VCaP (cell line): ENCODE results near the gene F7.
"Not testable (repeated sequence)": the region's sequence is repeated elsewhere in the genome, so short reads cannot be mapped to it uniquely, and the experiment has no call there.

Experiments
- H3K27ac ChIP-seq: fragments of 450-650 bp; 2 replicates; pipeline ENCODE4 v1.5.1; 2017
- TF ChIP-seq, protein P1 (sequence below): fragments of 450-650 bp; conservative IDR thresholded peaks from 2 replicates; pipeline ENCODE4 v1.5.1; 2017; ENCODE audit warnings: mild to moderate bottlenecking, moderate library complexity

Gene F7

GRCh38 chr13:113110852-113111315 lies 5.3 kb downstream of the F7 start:
- no peak overlapping the region for H3K27ac ChIP-seq
- TF ChIP-seq, protein P1, sequence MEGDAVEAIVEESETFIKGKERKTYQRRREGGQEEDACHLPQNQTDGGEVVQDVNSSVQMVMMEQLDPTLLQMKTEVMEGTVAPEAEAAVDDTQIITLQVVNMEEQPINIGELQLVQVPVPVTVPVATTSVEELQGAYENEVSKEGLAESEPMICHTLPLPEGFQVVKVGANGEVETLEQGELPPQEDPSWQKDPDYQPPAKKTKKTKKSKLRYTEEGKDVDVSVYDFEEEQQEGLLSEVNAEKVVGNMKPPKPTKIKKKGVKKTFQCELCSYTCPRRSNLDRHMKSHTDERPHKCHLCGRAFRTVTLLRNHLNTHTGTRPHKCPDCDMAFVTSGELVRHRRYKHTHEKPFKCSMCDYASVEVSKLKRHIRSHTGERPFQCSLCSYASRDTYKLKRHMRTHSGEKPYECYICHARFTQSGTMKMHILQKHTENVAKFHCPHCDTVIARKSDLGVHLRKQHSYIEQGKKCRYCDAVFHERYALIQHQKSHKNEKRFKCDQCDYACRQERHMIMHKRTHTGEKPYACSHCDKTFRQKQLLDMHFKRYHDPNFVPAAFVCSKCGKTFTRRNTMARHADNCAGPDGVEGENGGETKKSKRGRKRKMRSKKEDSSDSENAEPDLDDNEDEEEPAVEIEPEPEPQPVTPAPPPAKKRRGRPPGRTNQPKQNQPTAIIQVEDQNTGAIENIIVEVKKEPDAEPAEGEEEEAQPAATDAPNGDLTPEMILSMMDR, result no peak

DNA sequence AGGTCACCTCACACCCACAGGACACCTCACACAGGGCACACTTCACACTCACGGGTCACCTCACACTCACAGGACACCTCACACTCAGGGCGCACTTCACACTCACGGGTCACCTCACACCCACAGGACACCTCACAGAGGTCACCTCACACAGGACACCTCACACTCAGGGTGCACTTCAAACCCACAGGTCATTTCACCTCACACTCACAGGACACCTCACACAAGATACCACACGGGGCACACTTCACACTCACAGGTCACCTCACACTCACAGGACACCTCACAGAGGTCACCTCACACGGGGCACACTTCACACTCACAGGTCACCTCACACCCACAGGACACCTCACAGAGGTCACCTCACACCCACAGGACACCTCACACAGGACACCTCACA lies 6.2 kb downstream of the F7 start:
- not testable (repeated sequence) for H3K27ac ChIP-seq

DNA sequence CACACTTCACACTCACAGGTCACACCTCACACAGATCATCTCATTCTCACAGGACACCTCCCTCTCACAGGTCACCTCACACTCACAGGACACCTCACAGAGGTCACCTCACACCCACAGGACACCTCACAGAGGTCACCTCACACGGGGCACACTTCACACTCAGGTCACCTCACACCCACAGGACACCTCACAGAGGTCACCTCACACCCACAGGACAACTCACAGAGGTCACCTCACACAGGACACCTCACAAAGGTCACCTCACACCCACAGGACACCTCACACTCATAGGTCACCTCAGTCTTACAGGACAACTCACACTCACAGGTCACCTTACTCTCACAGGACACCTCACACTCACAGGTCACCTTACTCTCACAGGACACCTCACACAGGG lies 6.9 kb downstream of the F7 start:
- H3K27ac ChIP-seq, result not testable (repeated sequence)

DNA sequence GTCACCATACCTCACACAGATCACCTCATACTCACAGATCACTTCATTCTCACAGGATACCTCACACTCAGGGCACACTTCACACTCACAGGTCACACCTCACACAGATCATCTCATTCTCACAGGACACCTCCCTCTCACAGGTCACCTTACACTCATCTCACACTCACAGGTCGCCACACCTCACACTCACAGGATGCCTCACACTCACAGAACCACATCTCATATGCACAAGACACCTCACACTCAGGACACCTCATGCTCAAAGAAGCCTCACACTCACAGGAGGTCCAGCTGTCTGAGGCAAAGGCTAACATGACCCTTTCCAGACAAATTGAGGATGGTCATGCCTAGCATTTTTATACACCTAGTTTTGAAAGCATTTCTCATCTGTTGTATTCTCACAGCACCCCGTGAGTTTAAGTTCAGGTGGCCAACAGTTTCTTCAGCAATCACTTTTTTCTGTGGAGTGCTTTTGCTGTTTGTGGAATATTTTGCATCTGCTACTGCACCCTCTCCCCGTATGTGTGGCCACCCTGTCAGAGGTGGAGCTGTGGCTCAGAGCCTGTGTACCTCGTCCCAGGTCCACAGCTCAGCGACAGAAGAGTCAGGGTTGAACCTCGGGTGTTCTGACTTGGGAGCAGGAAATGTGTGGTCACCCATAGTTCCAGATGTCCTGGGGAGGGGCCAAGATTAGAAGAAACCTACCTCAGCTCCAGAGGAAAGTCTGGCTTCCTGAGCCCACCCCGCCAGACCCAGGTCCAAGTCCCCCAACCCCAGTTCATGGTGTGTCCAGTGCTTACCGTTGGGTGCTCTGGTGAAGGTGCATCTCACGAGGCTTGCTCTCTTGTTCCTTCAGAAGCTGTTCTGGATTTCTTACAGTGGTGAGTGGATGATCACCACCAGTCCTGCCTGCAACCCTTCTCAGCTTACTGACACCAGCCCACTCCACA lies 7.6 kb downstream of the F7 start:
- TF ChIP-seq, protein P1, result no peak
- H3K27ac ChIP-seq, result no peak overlapping the region

DNA sequence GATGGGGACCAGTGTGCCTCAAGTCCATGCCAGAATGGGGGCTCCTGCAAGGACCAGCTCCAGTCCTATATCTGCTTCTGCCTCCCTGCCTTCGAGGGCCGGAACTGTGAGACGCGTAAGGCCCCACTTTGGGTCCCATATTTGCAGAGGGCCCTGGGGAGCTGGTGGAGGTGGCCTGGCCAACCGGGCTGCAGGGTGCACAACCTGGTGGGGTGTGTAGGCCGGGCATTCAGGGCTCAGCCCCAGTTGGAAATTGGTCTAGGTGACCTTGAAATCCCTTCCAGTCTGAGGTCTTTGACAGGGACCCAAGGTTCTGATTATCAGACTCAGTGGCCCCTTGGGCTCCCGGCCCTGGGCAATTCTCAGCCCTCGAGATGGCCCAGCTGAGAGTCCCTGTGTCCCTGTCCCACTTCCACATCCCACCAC lies 8.3 kb downstream of the F7 start:
- TF ChIP-seq, protein P1, result no peak

DNA sequence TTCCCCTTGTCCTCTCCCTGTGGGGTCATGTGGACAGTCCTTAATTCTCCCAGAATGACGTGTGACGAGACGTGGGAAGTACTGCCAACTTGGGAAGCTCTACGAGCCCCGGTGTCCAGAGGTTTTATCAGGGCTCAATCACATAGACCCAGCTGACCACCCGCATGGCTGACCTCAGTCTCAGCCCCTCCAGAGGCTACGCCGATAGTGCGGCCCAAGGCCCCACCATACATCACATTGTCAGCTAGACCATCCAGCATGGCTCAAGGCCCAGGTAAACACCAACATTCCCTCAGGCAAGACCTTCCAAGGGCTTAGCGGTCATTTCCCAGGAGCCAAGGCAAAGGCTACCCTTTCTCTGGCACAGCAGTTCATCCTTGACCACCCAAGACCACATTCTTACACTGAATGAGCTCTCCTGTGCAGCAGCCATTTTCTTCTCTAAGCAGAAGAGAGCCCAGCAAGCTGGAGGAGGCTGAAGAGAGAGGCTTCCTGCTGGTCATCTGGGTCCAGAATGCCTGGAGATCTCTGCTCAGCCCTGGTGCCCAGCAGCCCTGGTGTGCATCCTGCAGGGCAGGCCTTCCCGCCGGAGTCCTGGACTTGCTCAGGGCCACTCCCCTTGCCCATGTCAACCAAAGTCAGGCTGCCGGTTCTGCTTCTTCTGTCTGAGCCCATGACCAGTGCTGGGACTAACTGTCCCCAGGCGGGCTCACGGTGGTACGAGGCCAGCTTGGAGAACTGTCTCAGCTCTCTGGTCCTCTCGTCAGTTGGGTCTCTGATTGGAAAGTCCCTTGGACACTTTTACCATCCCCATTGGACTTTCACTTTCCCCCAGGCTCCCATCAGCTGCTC lies 9.1 kb downstream of the F7 start:
- H3K27ac ChIP-seq, result no peak overlapping the region
- TF ChIP-seq, protein P1, result no peak

More for the DNA sequence above, 8.3 kb downstream of the F7 start:
- H3K27ac ChIP-seq, result no peak overlapping the region

GRCh38 chr13:113115363-113116205 lies 10.0 kb downstream of the F7 start:
- no peak overlapping the region for H3K27ac ChIP-seq
- TF ChIP-seq, protein P1, result no peak
